ENCODE results near the gene SHISA3.

Gene SHISA3

DNA sequence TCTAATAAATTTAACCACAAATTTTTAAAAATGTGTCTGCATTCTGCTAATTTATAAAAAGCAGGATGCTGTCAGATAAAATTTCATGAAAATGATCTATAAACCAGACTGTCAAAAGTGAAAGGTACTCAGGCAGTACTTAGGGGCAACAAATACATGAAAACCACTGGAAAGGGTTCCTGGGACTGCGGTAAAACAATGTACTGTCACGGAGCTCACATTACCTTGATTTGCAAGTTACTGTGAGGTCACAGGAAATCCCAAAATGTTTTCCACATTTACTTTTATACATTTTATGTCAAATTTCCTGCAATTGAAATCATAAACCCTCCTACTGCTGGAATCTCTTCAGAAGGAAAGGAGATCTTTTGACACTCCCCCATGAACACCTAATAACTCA lies 45.3 kb downstream of the SHISA3 start (continued):
- TF ChIP-seq, protein P1, sequence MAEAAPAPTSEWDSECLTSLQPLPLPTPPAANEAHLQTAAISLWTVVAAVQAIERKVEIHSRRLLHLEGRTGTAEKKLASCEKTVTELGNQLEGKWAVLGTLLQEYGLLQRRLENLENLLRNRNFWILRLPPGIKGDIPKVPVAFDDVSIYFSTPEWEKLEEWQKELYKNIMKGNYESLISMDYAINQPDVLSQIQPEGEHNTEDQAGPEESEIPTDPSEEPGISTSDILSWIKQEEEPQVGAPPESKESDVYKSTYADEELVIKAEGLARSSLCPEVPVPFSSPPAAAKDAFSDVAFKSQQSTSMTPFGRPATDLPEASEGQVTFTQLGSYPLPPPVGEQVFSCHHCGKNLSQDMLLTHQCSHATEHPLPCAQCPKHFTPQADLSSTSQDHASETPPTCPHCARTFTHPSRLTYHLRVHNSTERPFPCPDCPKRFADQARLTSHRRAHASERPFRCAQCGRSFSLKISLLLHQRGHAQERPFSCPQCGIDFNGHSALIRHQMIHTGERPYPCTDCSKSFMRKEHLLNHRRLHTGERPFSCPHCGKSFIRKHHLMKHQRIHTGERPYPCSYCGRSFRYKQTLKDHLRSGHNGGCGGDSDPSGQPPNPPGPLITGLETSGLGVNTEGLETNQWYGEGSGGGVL (tag by site-specific recombination; IDR thresholded peaks at IDR 0.05): no peak
- TF ChIP-seq, protein P2, sequence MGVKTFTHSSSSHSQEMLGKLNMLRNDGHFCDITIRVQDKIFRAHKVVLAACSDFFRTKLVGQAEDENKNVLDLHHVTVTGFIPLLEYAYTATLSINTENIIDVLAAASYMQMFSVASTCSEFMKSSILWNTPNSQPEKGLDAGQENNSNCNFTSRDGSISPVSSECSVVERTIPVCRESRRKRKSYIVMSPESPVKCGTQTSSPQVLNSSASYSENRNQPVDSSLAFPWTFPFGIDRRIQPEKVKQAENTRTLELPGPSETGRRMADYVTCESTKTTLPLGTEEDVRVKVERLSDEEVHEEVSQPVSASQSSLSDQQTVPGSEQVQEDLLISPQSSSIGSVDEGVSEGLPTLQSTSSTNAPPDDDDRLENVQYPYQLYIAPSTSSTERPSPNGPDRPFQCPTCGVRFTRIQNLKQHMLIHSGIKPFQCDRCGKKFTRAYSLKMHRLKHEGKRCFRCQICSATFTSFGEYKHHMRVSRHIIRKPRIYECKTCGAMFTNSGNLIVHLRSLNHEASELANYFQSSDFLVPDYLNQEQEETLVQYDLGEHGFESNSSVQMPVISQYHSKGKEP (tag by site-specific recombination; IDR thresholded peaks at IDR 0.05): no peak
- TF ChIP-seq ZNF707 (tag by site-specific recombination; IDR thresholded peaks at IDR 0.05): no peak
- TF ChIP-seq, protein P3, sequence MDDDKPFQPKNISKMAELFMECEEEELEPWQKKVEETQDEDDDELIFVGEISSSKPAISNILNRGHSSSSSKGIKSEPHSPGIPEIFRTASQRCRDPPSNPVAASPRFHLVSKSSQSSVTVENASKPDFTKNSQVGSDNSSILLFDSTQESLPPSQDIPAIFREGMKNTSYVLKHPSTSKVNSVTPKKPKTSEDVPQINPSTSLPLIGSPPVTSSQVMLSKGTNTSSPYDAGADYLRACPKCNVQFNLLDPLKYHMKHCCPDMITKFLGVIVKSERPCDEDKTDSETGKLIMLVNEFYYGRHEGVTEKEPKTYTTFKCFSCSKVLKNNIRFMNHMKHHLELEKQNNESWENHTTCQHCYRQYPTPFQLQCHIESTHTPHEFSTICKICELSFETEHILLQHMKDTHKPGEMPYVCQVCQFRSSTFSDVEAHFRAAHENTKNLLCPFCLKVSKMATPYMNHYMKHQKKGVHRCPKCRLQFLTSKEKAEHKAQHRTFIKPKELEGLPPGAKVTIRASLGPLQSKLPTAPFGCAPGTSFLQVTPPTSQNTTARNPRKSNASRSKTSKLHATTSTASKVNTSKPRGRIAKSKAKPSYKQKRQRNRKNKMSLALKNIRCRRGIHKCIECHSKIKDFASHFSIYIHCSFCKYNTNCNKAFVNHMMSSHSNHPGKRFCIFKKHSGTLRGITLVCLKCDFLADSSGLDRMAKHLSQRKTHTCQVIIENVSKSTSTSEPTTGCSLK (tag by site-specific recombination; IDR thresholded peaks at IDR 0.05): no peak

DNA sequence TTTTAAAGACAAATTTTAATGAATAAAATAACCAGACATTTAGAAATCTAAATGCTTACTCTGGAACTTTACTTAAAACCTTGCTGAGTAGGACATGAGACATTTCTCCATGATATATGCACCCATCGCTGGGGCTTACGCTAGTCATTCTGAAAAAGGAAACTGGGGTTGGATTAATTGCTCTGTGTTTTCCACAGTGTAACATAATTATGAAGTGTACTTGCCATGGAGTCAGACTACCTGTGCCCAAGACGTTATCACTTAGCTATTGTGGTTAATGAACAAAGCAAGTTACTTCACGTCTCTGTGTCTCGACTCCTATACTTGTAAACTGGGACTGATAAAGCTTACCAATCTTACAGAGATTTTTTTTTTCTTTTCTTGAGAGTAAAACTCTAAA lies 47.8 kb downstream of the SHISA3 start:
- Histone ChIP-seq H3K4me3 (ENCODE audit: low read depth, low read length) (no peak overlapping the region), H3K9me3 (ENCODE audit: control insufficient read depth, insufficient read depth, low read depth, low read length) (no peaks in the 10 kb centered on the region), H3K27ac (ENCODE audit: extremely low read depth, low read depth, low read length) (no peak overlapping the region), H3K4me1 (ENCODE audit: control insufficient read depth, insufficient read depth, low read length) (no peaks in the 10 kb centered on the region), H3K36me3 (ENCODE audit: control insufficient read depth in 2 of 2, insufficient read depth in 1 of 2, low read length in 2 of 2) (no peaks in the 10 kb centered on the region)
- ChIA-PET POLR2A (no interaction called here), CTCF (no interaction called here)
- TF ChIP-seq ZNF311 (tag by site-specific recombination; IDR thresholded peaks at IDR 0.05; ENCODE audit: borderline replicate concordance) (no peak), ZNF138 (tag by site-specific recombination; IDR thresholded peaks at IDR 0.05; ENCODE audit: borderline replicate concordance) (no peak), ZNF366 (tag by site-specific recombination; conservative IDR thresholded peaks at IDR 0.05) (no peak), ZBTB17 (tag by site-specific recombination; IDR thresholded peaks at IDR 0.05) (no peak), ZNF223 (tag by site-specific recombination; IDR thresholded peaks at IDR 0.05) (no peak), ZNF292 (tag by site-specific recombination; IDR thresholded peaks at IDR 0.05; ENCODE audit: borderline replicate concordance, low read depth) (no peak), ZNF585B (tag by site-specific recombination; IDR thresholded peaks at IDR 0.05) (no peak), ZSCAN30 (tag by site-specific recombination; IDR thresholded peaks at IDR 0.05) (no peak), OSR2 (tag by site-specific recombination; IDR thresholded peaks at IDR 0.05) (no peak), ZFHX2 (tag by site-specific recombination; conservative IDR thresholded peaks at IDR 0.05) (no peak), ZNF792 (tag by site-specific recombination; IDR thresholded peaks at IDR 0.05) (no peak), PRDM1 (tag by site-specific recombination; IDR thresholded peaks at IDR 0.05) (no peak)
- TF ChIP-seq, protein P4, sequence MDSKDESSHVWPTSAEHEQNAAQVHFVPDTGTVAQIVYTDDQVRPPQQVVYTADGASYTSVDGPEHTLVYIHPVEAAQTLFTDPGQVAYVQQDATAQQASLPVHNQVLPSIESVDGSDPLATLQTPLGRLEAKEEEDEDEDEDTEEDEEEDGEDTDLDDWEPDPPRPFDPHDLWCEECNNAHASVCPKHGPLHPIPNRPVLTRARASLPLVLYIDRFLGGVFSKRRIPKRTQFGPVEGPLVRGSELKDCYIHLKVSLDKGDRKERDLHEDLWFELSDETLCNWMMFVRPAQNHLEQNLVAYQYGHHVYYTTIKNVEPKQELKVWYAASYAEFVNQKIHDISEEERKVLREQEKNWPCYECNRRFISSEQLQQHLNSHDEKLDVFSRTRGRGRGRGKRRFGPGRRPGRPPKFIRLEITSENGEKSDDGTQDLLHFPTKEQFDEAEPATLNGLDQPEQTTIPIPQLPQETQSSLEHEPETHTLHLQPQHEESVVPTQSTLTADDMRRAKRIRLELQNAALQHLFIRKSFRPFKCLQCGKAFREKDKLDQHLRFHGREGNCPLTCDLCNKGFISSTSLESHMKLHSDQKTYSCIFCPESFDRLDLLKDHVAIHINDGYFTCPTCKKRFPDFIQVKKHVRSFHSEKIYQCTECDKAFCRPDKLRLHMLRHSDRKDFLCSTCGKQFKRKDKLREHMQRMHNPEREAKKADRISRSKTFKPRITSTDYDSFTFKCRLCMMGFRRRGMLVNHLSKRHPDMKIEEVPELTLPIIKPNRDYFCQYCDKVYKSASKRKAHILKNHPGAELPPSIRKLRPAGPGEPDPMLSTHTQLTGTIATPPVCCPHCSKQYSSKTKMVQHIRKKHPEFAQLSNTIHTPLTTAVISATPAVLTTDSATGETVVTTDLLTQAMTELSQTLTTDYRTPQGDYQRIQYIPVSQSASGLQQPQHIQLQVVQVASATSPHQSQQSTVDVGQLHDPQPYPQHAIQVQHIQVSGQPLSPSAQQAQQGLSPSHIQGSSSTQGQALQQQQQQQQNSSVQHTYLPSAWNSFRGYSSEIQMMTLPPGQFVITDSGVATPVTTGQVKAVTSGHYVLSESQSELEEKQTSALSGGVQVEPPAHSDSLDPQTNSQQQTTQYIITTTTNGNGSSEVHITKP (tag by site-specific recombination; IDR thresholded peaks at IDR 0.05): no peak
- TF ChIP-seq, protein P5, sequence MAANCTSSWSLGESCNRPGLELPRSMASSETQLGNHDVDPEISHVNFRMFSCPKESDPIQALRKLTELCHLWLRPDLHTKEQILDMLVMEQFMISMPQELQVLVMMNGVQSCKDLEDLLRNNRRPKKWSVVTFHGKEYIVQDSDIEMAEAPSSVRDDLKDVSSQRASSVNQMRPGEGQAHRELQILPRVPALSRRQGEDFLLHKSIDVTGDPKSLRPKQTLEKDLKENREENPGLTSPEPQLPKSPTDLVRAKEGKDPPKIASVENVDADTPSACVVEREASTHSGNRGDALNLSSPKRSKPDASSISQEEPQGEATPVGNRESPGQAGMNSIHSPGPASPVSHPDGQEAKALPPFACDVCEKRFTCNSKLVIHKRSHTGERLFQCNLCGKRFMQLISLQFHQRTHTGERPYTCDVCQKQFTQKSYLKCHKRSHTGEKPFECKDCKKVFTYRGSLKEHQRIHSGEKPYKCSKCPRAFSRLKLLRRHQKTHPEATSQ (tag by site-specific recombination; IDR thresholded peaks at IDR 0.05): no peak
- TF ChIP-seq, protein P6, sequence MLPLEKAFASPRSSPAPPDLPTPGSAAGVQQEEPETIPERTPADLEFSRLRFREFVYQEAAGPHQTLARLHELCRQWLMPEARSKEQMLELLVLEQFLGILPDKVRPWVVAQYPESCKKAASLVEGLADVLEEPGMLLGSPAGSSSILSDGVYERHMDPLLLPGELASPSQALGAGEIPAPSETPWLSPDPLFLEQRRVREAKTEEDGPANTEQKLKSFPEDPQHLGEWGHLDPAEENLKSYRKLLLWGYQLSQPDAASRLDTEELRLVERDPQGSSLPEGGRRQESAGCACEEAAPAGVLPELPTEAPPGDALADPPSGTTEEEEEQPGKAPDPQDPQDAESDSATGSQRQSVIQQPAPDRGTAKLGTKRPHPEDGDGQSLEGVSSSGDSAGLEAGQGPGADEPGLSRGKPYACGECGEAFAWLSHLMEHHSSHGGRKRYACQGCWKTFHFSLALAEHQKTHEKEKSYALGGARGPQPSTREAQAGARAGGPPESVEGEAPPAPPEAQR (tag by site-specific recombination; IDR thresholded peaks at IDR 0.05): no peak
- TF ChIP-seq, protein P7, sequence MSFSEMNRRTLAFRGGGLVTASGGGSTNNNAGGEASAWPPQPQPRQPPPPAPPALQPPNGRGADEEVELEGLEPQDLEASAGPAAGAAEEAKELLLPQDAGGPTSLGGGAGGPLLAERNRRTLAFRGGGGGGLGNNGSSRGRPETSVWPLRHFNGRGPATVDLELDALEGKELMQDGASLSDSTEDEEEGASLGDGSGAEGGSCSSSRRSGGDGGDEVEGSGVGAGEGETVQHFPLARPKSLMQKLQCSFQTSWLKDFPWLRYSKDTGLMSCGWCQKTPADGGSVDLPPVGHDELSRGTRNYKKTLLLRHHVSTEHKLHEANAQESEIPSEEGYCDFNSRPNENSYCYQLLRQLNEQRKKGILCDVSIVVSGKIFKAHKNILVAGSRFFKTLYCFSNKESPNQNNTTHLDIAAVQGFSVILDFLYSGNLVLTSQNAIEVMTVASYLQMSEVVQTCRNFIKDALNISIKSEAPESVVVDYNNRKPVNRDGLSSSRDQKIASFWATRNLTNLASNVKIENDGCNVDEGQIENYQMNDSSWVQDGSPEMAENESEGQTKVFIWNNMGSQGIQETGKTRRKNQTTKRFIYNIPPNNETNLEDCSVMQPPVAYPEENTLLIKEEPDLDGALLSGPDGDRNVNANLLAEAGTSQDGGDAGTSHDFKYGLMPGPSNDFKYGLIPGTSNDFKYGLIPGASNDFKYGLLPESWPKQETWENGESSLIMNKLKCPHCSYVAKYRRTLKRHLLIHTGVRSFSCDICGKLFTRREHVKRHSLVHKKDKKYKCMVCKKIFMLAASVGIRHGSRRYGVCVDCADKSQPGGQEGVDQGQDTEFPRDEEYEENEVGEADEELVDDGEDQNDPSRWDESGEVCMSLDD (tag by site-specific recombination; IDR thresholded peaks at IDR 0.05): no peak
